ENCODE results near the gene ARSI. TPM values are rescaled to one million over a fixed set of nuclear protein-coding genes. Genes with fewer than 3 reads are reported as not detected.

The ARSI gene
- total RNA-seq, 1 experiment from 2014 or later, result not detected

GRCh38 chr5:150299571-150300327 lies 3.0 kb downstream of the ARSI start:
- in situ Hi-C loops (cut with HindIII; ENCODE audit: low pct_unique_long_range_greater_than_20kb, low sequenced_read_pairs), result no loop called here
- no peak for DNase-seq (ENCODE audit: low read depth)

- in situ Hi-C loops (cut with HindIII; ENCODE audit: low pct_unique_long_range_greater_than_20kb, low sequenced_read_pairs), result no loop called here
- no peak for DNase-seq (ENCODE audit: low read depth)
Measured at GRCh38 chr5:150298701-150299451, 3.8 kb downstream of the ARSI start.

- in situ Hi-C loops (cut with HindIII; ENCODE audit: low pct_unique_long_range_greater_than_20kb, low sequenced_read_pairs), result no loop called here
- no peak for DNase-seq (ENCODE audit: low read depth)
Measured at GRCh38 chr5:150297934-150298595, 4.6 kb downstream of the ARSI start.

- no peak for DNase-seq (ENCODE audit: low read depth)
- in situ Hi-C loops (cut with HindIII; ENCODE audit: low pct_unique_long_range_greater_than_20kb, low sequenced_read_pairs), result no loop called here
Measured at GRCh38 chr5:150297236-150297890, 5.3 kb downstream of the ARSI start.

GRCh38 chr5:150296496-150296895 lies 6.2 kb downstream of the ARSI start:
- in situ Hi-C loops (cut with HindIII; ENCODE audit: low pct_unique_long_range_greater_than_20kb, low sequenced_read_pairs), result no loop called here
- no peak for DNase-seq (ENCODE audit: low read depth)

- in situ Hi-C loops (cut with HindIII; ENCODE audit: low pct_unique_long_range_greater_than_20kb, low sequenced_read_pairs), result no loop called here
- no peak for DNase-seq (ENCODE audit: low read depth)
Measured at GRCh38 chr5:150295741-150296486, 6.8 kb downstream of the ARSI start.

GRCh38 chr5:150295172-150295634 lies 7.5 kb downstream of the ARSI start:
- in situ Hi-C loops (cut with HindIII; ENCODE audit: low pct_unique_long_range_greater_than_20kb, low sequenced_read_pairs), result no loop called here
- peak; percentile 51 for DNase-seq (ENCODE audit: low read depth)

GRCh38 chr5:150294551-150295071 lies 8.1 kb downstream of the ARSI start:
- DNase-seq (ENCODE audit: low read depth), result no peak
- in situ Hi-C loops (cut with HindIII; ENCODE audit: low pct_unique_long_range_greater_than_20kb, low sequenced_read_pairs), result no loop called here

GRCh38 chr5:150293091-150293941 lies 9.4 kb downstream of the ARSI start:
- no peak for DNase-seq (ENCODE audit: low read depth)
- in situ Hi-C loops (cut with HindIII; ENCODE audit: low pct_unique_long_range_greater_than_20kb, low sequenced_read_pairs), result no loop called here

- in situ Hi-C loops (cut with HindIII; ENCODE audit: low pct_unique_long_range_greater_than_20kb, low sequenced_read_pairs), result no loop called here
- DNase-seq (ENCODE audit: low read depth), result no peak
Measured at GRCh38 chr5:150291388-150292385, 11.0 kb downstream of the ARSI start.

GRCh38 chr5:150289551-150290390 lies 12.9 kb downstream of the ARSI start, which contains the start of gene CAMK2A:
Gene CAMK2A (minus strand): TSS chr5:150289773. CDS start chr5:150289625, 148 bp downstream.
- no peak for DNase-seq (ENCODE audit: low read depth)
- in situ Hi-C loops (cut with HindIII; ENCODE audit: low pct_unique_long_range_greater_than_20kb, low sequenced_read_pairs), result no loop called here

GRCh38 chr5:150288791-150289190 lies 13.9 kb downstream of the ARSI start:
- in situ Hi-C loops (cut with HindIII; ENCODE audit: low pct_unique_long_range_greater_than_20kb, low sequenced_read_pairs), result no loop called here
- no peak for DNase-seq (ENCODE audit: low read depth)

GRCh38 chr5:150288361-150288760 lies 14.3 kb downstream of the ARSI start:
- in situ Hi-C loops (cut with HindIII; ENCODE audit: low pct_unique_long_range_greater_than_20kb, low sequenced_read_pairs), result no loop called here
- DNase-seq (ENCODE audit: low read depth), result no peak

- no peak for DNase-seq (ENCODE audit: low read depth)
- in situ Hi-C loops (cut with HindIII; ENCODE audit: low pct_unique_long_range_greater_than_20kb, low sequenced_read_pairs), result no loop called here
Measured at GRCh38 chr5:150286820-150287219, 15.9 kb downstream of the ARSI start.

GRCh38 chr5:150285114-150285513 lies 17.6 kb downstream of the ARSI start:
- in situ Hi-C loops (cut with HindIII; ENCODE audit: low pct_unique_long_range_greater_than_20kb, low sequenced_read_pairs), result no loop called here
- DNase-seq (ENCODE audit: low read depth), result no peak

Data from Caki2 (cell line).